TTC549 (cell line): ENCODE measurements around the gene KRT3.
"Not testable (repeated sequence)": the region's sequence is repeated elsewhere in the genome, so short reads cannot be mapped to it uniquely, and the experiment has no call there.

Experiments used
- FAIRE-seq: peaks from 2 replicates; lab custom pipeline; 2012; peaks lifted over from hg19 to GRCh38; lab: Jason Lieb, UNC

Gene KRT3

DNA sequence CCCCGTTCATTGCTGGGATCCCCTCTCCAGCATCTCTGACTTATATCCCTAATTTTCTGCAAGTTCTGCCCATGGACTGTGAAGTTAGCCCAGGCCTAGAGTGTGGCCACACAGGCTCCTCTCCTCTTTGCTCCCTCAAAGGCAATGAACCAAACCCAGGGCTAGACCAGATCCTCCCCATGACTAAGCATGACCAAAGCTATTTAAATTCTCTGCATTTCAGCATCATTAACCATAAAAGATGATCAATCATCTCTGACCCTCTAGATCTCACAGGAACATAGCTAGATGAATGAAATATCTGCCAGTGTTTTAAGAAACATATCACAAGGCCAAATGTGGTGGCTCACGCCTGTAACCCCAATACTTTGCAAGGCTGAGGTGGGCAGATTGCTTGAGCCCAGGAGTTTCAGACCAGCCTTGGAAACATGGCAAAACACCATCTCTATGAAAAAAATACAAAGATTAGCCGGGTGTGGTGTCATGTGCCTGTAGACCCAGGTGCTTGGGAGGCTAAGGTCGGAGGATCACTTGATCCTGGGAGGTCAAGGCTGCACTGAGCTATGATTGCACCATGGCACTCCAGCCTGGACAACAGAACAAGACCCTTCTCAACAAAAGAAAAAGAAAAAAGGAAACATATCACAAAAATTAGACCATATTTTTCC is 2.2 kb upstream of the KRT3 start:
- FAIRE-seq, result no peak

DNA sequence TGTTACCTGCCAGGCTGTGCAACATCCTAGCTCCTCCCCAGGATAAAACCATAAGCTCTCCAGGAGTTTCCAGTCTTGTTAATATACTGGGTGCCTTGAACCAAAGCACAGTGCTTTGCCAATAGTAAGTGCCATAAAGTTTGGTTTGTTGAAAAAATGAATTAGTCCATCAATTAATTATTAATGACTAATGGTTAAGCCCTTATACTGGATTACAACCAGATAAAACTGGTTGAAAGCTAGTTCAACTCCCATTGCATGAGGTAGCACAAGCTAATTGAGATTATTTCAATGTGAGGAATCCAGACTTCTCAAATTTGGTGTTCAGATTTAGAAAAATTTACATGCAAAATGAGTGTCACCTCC is 1.6 kb upstream of the KRT3 start:
- FAIRE-seq, result no peak

- no peak for FAIRE-seq
These were observed 1.1 kb upstream of the KRT3 start for GRCh38 chr12:52796839-52797528.

GRCh38 chr12:52796429-52796794 is 495 bp upstream of the KRT3 start:
- no peak for FAIRE-seq

DNA sequence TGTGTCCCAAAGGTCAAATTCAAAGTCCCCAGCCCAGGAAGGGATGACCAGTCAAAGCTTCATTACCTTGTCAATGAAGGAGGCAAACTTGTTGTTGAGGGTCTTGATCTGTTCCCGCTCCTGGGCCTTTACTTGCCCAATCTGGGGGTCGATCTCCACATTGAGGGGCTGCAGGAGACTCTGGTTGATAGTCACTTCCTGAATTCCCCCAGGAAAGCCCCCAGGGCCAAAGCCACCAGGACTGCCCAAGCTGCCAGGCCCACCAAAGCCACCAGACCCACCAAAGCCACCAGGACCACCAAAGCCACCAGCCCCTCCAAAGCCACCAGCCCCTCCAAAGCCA is 614 bp downstream of the KRT3 start:
- not testable (repeated sequence) for FAIRE-seq

GRCh38 chr12:52794479-52795331 is 1.2 kb downstream of the KRT3 start:
- FAIRE-seq, result no peak

GRCh38 chr12:52792185-52793029 is 3.5 kb downstream of the KRT3 start:
- no peak for FAIRE-seq

DNA sequence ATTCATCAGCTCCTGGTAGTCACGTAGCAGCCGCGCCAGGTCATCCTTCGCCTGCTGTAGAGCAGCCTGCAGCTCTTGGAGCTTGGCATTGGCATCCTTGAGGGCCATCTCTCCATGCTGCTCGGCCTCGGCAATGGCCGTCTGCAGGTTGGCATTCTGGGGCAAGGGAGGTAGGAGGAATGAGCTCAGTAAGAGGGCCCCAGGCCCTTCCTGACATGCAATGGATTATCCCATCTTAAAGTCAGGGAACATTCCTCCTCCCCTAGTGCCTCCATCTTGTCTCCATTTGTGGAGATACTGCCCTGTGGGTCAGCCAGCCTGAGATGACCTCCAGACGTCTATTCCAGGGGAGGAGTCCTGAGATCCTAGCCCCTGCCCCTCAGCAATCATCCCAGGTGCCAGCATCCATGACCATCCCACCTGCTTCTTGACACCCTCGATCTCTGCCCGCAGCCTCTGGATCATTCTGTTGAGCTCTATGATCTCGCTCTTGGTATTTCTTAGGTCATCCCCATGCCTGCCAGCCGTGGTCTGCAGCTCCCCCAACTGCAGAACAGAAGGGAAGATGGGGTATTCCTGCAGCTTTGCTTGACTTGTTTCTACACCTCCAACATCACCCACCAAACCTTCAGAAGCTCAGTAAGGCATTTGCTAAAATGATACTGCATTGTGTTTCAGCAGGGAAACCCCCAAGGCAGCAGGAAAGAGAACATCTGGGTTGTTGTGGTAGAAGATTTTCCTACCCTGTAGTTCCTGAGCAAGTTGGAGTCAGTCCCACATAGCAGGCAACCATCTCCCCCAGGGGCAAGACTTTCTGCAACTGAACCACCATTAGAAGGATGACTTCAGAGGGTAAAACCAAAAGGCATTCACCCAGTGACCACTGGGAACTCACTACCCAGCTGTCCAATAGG is 4.4 kb downstream of the KRT3 start:
- FAIRE-seq, result no peak

- no peak for FAIRE-seq
These were observed 5.3 kb downstream of the KRT3 start for GRCh38 chr12:52790427-52791270.

DNA sequence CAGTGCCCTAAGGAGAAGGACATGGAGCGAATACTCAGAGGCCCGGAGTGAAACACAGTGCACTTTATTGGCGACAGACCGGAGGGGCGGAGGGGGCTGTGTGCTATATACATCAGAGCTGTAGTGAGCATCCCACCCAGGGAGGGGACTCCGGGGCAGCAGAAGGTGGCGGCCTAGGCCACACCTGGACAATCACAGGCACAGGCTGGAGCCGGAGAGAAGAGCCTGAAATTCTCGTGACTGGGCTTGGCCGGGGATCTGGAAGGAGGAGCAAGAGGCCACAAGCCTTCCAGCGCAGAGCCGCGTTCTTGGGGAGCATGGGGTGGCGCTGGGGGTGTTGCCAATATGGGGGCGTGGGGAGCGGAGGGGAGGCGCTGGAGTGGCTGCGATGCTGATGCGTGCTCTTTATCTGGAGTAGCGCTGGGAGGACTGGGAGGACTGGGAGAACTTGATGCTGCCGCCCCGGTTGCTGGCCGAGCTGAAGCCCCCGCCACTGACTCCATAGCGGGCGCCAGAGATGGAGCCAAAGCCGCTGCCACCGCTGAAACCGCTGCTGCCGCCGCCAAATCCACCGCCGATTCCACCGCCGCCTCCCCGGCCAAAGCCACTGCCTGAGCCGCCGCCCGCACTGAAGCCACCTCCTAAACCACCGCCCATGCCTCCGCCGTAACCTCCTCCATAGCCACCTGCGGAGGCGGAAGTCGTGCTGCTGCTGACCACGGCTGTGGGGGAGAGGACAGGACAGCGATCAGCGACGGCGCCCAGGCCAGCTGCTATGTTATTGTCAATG is 6.1 kb downstream of the KRT3 start:
- no peak for FAIRE-seq

DNA sequence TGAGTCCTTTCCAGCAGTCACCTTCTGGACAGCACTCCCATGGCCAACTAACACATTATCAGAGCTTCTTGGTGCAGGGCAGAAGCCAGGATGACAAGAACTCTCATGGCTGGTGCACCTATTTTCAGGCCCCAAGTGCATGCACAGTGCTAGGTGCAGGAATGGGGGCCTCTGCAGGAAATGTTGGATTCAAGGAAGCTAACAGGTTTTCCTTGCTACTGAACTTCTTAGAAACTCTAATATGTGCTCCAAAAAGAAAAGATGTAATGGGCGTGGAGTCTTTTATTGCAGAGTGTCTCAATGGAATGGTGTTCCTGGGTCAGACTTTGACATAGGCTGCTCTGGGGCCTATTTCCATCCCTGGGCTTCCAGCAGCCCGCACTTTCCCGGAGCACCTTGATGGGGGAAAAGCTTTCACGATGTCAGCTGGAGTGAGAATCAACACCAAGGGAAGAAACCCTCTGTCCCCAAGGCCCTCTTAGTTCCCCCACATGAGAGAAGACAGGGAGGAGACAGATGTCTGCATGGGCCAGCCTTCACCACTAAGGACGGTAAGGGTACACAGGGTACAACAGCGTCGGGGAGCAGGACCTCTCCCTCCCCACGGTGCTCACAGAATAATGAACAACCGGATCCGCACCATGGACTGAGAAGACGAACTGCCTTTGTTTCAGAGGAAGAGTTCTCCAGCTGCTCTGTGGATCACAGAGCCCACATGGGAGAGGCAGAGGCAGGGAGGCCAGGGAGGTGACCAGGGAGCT is 6.9 kb downstream of the KRT3 start:
- FAIRE-seq, result no peak

- no peak for FAIRE-seq
These were observed 7.6 kb downstream of the KRT3 start for GRCh38 chr12:52788192-52788875.

- FAIRE-seq, result no peak
These were observed 8.4 kb downstream of the KRT3 start for GRCh38 chr12:52787324-52788191.

DNA sequence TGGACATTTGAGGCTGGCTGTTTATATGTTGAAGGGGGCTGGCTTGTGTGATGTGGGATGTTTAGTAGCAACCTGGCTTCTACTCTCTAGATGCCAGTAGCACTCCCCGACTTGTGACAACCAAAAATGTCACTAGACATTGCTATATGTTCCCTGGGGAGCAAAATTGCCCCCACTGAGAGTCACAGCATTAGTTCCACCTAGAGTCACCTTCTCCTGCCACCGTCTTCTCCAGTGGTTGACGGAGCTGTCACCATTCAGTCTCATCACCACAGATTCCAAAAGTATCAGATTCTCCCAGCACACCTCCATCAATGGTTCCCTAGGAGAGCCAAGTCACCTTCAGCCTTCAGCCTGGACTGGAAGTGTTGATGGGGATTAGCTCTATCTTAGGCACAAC is 11.0 kb downstream of the KRT3 start:
- FAIRE-seq, result no peak

- no peak for FAIRE-seq
These were observed 12.2 kb downstream of the KRT3 start for GRCh38 chr12:52783563-52784316.

- FAIRE-seq, result no peak
These were observed 13.4 kb downstream of the KRT3 start for GRCh38 chr12:52782502-52782901.
